Kidney (tissue), 14 donors: ENCODE data around the gene IKZF1. TPM values are rescaled to one million over a fixed set of nuclear protein-coding genes. Genes with fewer than 3 reads are reported as not detected.

Experiments
- DNase-seq, 5 donors: peaks; one replicate each; pipeline ENCODE4 v3.0.0-alpha.2; 2013 to 2020
- FAIRE-seq: peaks from 2 replicates; lab custom pipeline; 2012; peaks lifted over from hg19 to GRCh38; lab: Jason Lieb, UNC
- H3K27ac ChIP-seq, 2 donors: one replicate each; pipeline ENCODE4 v1.7.0; 2013; ENCODE audit warnings: low read depth in 2 of 2, low read length in 2 of 2, inconsistent platforms in 1 of 2
- H3K27me3 ChIP-seq: one replicate; pipeline ENCODE4 v1.7.1; 2013; ENCODE audit warnings: low read length, inconsistent platforms; ENCODE audit not compliant: control insufficient read depth, insufficient read depth
- H3K36me3 ChIP-seq, 3 donors: one replicate each; pipeline versions ENCODE4 v1.7.0 to v1.7.1; 2013; ENCODE audit warnings: low read length in 3 of 3, control low read depth in 1 of 3, inconsistent platforms in 1 of 3; ENCODE audit not compliant: insufficient read depth in 3 of 3, control insufficient read depth in 2 of 3
- H3K4me1 ChIP-seq, 3 donors: one replicate each; pipeline versions ENCODE4 v1.7.0 to v1.7.1; 2013; ENCODE audit warnings: low read length in 3 of 3, inconsistent platforms in 1 of 3, low read depth in 1 of 3; ENCODE audit not compliant: control insufficient read depth in 2 of 3, insufficient read depth in 2 of 3
- H3K4me3 ChIP-seq, 3 donors: one replicate each; pipeline versions ENCODE4 v1.7.0 to v1.8.1; 2013; ENCODE audit warnings: low read length in 3 of 3, control low read depth in 1 of 3, inconsistent platforms in 1 of 3
- H3K9ac ChIP-seq, 3 donors: one replicate each; pipeline versions ENCODE4 v1.7.0 to v1.7.1; 2013; ENCODE audit warnings: low read length in 3 of 3, control low read depth in 1 of 3, inconsistent platforms in 1 of 3
- H3K9me3 ChIP-seq, 3 donors: one replicate each; pipeline versions ENCODE4 v1.7.0 to v1.7.1; 2013; ENCODE audit warnings: low read length in 3 of 3, control low read depth in 1 of 3, inconsistent platforms in 1 of 3; ENCODE audit not compliant: control insufficient read depth in 2 of 3, insufficient read depth in 1 of 3
- intact Hi-C: fragments of 100-400 bp; cut with DNase I; formaldehyde crosslinking; loops from one replicate; pipeline ENCODE4 v1.11.1; 2022
- polyA plus RNA-seq: library from polyadenylated mRNA; stranded (reverse); fragments of 350-450 nt; fragmentation: Illumina TruSeq; extraction: RNeasy Lipid Tissue Mini Kit (QIAGEN cat#74804); gene quantifications from one replicate; pipeline ENCODE4 v1.2.3, GENCODE V29; 2014; ENCODE audit warnings: low read depth, low replicate concordance; ENCODE audit not compliant: insufficient read depth
- total RNA-seq: library from RNA; stranded (reverse); fragmentation: NEBNext Ultra II Directional; extraction: Animal tissue kit (Norgen Biotek cat#: 25700); gene quantifications from one replicate; pipeline ENCODE4 v1.2.1, GENCODE V29; 2021
- TF ChIP-seq, protein P1 (sequence below): IDR thresholded peaks from 3 replicates; pipeline ENCODE4 v1.5.1; 2012; ENCODE audit warnings: mild to moderate bottlenecking, moderate library complexity, borderline replicate concordance; ENCODE audit not compliant: insufficient read depth; ENCODE audit errors: extremely low read depth
- donor health status: control.
- donor health status: control.
- donor health status: control.
- donor health status: control.
- donor health status: control.
- donor health status: DM: yes; HTN: yes; CAD: no.
- donor health status: Normal renal cell carcinoma (clear cell type).

Gene IKZF1
- total and polyA plus RNA-seq, 2 donors from 2014 or later: 0.52 to 36.8 TPM

DNA sequence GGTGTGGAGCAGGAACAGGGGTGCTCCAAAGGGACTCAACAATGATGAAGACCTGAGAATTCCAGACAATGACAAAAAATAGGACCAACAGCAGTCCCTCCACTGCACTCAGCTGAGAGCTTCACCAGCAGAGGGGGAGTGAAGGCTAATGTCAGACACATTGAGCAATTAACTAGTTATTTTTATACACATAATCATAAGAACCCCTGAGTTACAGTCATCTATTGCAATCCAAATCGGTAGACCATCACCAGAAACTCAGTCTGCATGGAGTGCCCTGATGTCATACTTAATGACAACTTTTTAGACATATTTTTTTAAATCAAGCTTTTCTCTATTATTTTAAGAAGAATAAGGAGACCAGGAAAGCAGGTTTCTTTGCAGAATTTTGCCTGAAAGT lies 30.6 kb upstream of the IKZF1 start:
- H3K9me3 ChIP-seq: no peaks in the 10 kb centered on the region
- no peak overlapping the region for H3K9ac ChIP-seq

DNA sequence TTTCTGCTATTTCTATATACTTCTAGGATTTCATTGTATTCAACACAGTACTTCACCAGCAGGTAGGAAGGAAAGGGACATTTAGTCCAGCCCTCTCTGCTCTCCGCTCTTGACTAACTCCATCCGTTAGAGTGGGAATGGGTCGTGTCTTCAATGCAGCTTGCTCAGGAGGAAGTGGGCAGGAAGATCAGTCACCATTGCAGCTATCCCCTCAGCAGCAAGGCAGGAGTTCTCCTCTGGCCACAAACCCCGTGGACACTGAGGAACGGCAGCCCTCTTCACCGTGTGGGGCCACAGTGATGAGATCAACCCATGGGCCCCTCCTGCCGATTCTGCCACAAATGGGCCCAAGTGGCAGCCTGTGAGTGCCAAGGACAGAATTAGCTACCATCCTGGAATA lies 30.2 kb upstream of the IKZF1 start:
- Histone ChIP-seq H3K27ac (no peak overlapping the region), H3K36me3 (no peaks in the 10 kb centered on the region), H3K4me1 (no peaks in the 10 kb centered on the region), H3K9ac (no peak overlapping the region), H3K4me3 (no peak overlapping the region), H3K9me3 (no peaks in the 10 kb centered on the region), H3K27me3 (no peaks in the 10 kb centered on the region)
- DNase-seq (no peak), FAIRE-seq (no peak)
- TF ChIP-seq, protein P1, sequence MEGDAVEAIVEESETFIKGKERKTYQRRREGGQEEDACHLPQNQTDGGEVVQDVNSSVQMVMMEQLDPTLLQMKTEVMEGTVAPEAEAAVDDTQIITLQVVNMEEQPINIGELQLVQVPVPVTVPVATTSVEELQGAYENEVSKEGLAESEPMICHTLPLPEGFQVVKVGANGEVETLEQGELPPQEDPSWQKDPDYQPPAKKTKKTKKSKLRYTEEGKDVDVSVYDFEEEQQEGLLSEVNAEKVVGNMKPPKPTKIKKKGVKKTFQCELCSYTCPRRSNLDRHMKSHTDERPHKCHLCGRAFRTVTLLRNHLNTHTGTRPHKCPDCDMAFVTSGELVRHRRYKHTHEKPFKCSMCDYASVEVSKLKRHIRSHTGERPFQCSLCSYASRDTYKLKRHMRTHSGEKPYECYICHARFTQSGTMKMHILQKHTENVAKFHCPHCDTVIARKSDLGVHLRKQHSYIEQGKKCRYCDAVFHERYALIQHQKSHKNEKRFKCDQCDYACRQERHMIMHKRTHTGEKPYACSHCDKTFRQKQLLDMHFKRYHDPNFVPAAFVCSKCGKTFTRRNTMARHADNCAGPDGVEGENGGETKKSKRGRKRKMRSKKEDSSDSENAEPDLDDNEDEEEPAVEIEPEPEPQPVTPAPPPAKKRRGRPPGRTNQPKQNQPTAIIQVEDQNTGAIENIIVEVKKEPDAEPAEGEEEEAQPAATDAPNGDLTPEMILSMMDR: no peak
- intact Hi-C loops: no loop called here

More for the DNA sequence above, 30.6 kb upstream of the IKZF1 start:
- Histone ChIP-seq H3K27ac (no peak overlapping the region), H3K4me3 (no peak overlapping the region), H3K36me3 (no peaks in the 10 kb centered on the region), H3K4me1 (no peaks in the 10 kb centered on the region), H3K27me3 (no peaks in the 10 kb centered on the region)
- FAIRE-seq: no peak
- TF ChIP-seq, protein P1: no peak
- intact Hi-C loops: no loop called here
- DNase-seq: no peak

DNA sequence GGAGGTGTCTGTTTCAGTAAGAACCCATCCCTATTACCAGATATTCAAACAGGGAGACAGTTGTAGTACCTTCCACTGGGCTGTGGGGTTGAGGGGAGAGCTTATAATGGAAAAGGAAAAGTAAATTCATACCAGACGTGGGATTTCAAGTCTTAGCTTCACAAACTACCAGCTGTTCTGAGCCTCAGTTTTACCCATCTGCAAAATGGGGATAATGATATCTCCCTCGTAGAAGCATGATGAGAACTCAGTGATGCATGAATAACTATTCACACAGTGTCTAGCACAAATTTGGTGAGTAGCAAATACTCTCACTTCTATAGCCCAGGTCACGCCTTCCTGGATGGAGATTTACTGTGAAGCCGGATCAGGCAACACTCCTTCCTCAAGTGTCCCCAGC lies 29.1 kb upstream of the IKZF1 start:
- Histone ChIP-seq H3K9ac (no peak overlapping the region), H3K4me3 (no peak overlapping the region), H3K27ac (no peak overlapping the region), H3K36me3 (no peaks in the 10 kb centered on the region), H3K27me3 (no peaks in the 10 kb centered on the region), H3K9me3 (no peaks in the 10 kb centered on the region), H3K4me1 (no peaks in the 10 kb centered on the region)
- intact Hi-C loops: no loop called here
- DNase-seq: no peak
- no peak for FAIRE-seq
- TF ChIP-seq, protein P1: no peak

DNA sequence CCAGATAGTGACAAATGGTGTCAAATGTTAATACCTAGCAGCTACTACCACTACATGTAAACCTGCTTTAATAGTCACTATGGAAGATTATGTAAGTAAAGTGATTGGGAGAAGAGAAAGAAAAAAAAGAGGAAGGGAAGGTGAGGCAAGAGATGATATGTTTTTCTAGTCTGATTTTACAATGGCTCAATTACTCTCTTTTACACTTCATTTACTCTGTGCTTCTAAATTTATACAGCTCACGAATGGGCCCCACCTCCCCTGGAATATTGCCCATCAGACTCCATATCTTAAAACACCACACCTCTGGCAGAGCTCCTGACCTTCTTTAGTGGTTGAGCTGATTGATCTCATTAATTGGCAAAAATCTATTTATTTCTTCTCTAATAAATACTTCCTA lies 28.0 kb upstream of the IKZF1 start:
- intact Hi-C loops: no loop called here
- DNase-seq (no peak), FAIRE-seq (no peak)
- no peak overlapping the region for H3K27ac ChIP-seq
- TF ChIP-seq, protein P1: no peak
- no peaks in the 10 kb centered on the region for H3K4me1 ChIP-seq
- no peaks in the 10 kb centered on the region for H3K27me3 ChIP-seq
- H3K4me3 ChIP-seq: no peak overlapping the region
- H3K9me3 ChIP-seq: no peaks in the 10 kb centered on the region
- no peak overlapping the region for H3K9ac ChIP-seq
- H3K36me3 ChIP-seq: no peaks in the 10 kb centered on the region
